ENCODE results near the gene CYP27C1.
A peak's percentile ranks its signal among the peaks of the same experiment; 100 is the strongest.

Gene CYP27C1

GRCh38 chr2:127195140-127196074 lies 24.7 kb downstream of the CYP27C1 start:
- H3K4me3 ChIP-seq (ENCODE audit: insufficient read depth in 1 of 2, low read depth in 1 of 2, low read length in 2 of 2): no peak overlapping the region
- no peak overlapping the region for H2BK15ac ChIP-seq (ENCODE audit: low read depth, poor library complexity, severe bottlenecking)
- H3K4me1 ChIP-seq (ENCODE audit: control insufficient read depth, insufficient read depth, low read depth, low read length): peaks cover 6% of the 10 kb centered on the region
- H2AFZ ChIP-seq (ENCODE audit: low read depth, low read length): no peak overlapping the region
- 93% methylated on average over 17 of the region's 18 CpGs for WGBS
- no peaks in the 10 kb centered on the region for H3K27me3 ChIP-seq (ENCODE audit: control insufficient read depth in 1 of 2, insufficient read depth in 1 of 2, low read length in 2 of 2)
- no peak overlapping the region for H3K23ac ChIP-seq (ENCODE audit: low read length in 2 of 2)
- H3K14ac ChIP-seq (ENCODE audit: low read length in 2 of 2): no peak overlapping the region
- no peaks in the 10 kb centered on the region for H3K79me1 ChIP-seq (replicated peaks; ENCODE audit: low read length, poor library complexity, severe bottlenecking)
- H2BK120ac ChIP-seq (ENCODE audit: low read depth, low read length): no peak overlapping the region
- H2BK5ac ChIP-seq (ENCODE audit: low read depth, low read length, poor library complexity, severe bottlenecking): no peak overlapping the region
- no peak overlapping the region for H3K4me2 ChIP-seq (ENCODE audit: low read length, poor library complexity, severe bottlenecking)
- no peak overlapping the region for H2AK5ac ChIP-seq (ENCODE audit: low read length, severe bottlenecking)
- no peaks in the 10 kb centered on the region for H3K9me3 ChIP-seq (ENCODE audit: control insufficient read depth, low read length)
- no peak overlapping the region for H3K9ac ChIP-seq (ENCODE audit: low read length)
- no peak overlapping the region for H4K8ac ChIP-seq (ENCODE audit: low read length)
- H3K36me3 ChIP-seq (ENCODE audit: control insufficient read depth in 1 of 2, insufficient read depth in 2 of 2, low read depth in 1 of 2, low read length in 2 of 2): peaks cover 0 to 32% of the 10 kb centered on the region in 2 experiments
- no peak overlapping the region for H3K4ac ChIP-seq (ENCODE audit: low read depth in 1 of 2, low read length in 2 of 2)
- H3K18ac ChIP-seq (ENCODE audit: low read depth in 1 of 2, low read length in 2 of 2): no peak overlapping the region
- DNase-seq: no peak
- no peak overlapping the region for H4K91ac ChIP-seq (ENCODE audit: low read length)
- no peak overlapping the region for H2BK12ac ChIP-seq (ENCODE audit: low read length in 2 of 2)
- H3K27ac ChIP-seq (ENCODE audit: low read length, poor library complexity, severe bottlenecking): no peak overlapping the region

GRCh38 chr2:127194447-127194846 lies 25.7 kb downstream of the CYP27C1 start:
- Histone ChIP-seq H3K18ac (ENCODE audit: low read depth in 1 of 2, low read length in 2 of 2) (no peak overlapping the region), H2BK5ac (ENCODE audit: low read depth, low read length, poor library complexity, severe bottlenecking) (no peak overlapping the region), H3K4me3 (ENCODE audit: insufficient read depth in 1 of 2, low read depth in 1 of 2, low read length in 2 of 2) (peak overlapping the region in 1 of 2 experiments; percentile 33), H2BK12ac (ENCODE audit: low read length in 2 of 2) (no peak overlapping the region), H2AK5ac (ENCODE audit: low read length, severe bottlenecking) (no peak overlapping the region), H3K27me3 (ENCODE audit: control insufficient read depth in 1 of 2, insufficient read depth in 1 of 2, low read length in 2 of 2) (no peaks in the 10 kb centered on the region), H3K9ac (ENCODE audit: low read length) (peak overlapping the region; percentile 71), H4K91ac (ENCODE audit: low read length) (no peak overlapping the region), H3K4me2 (ENCODE audit: low read length, poor library complexity, severe bottlenecking) (no peak overlapping the region), H2BK15ac (ENCODE audit: low read depth, poor library complexity, severe bottlenecking) (no peak overlapping the region), H3K4ac (ENCODE audit: low read depth in 1 of 2, low read length in 2 of 2) (no peak overlapping the region), H2BK120ac (ENCODE audit: low read depth, low read length) (no peak overlapping the region), H3K27ac (ENCODE audit: low read length, poor library complexity, severe bottlenecking) (no peak overlapping the region), H3K9me3 (ENCODE audit: control insufficient read depth, low read length) (peaks cover 2% of the 10 kb centered on the region), H3K23ac (ENCODE audit: low read length in 2 of 2) (no peak overlapping the region), H2AFZ (ENCODE audit: low read depth, low read length) (no peak overlapping the region), H3K79me1 (replicated peaks; ENCODE audit: low read length, poor library complexity, severe bottlenecking) (no peaks in the 10 kb centered on the region), H3K4me1 (ENCODE audit: control insufficient read depth, insufficient read depth, low read depth, low read length) (peaks cover 6% of the 10 kb centered on the region), H3K14ac (ENCODE audit: low read length in 2 of 2) (no peak overlapping the region), H3K36me3 (ENCODE audit: control insufficient read depth in 1 of 2, insufficient read depth in 2 of 2, low read depth in 1 of 2, low read length in 2 of 2) (peaks cover 0 to 32% of the 10 kb centered on the region in 2 experiments), H4K8ac (ENCODE audit: low read length) (no peak overlapping the region)
- WGBS: 93% methylated on average over 6 of the region's 6 CpGs
- no peak for DNase-seq

- Histone ChIP-seq H3K4me3 (ENCODE audit: insufficient read depth in 1 of 2, low read depth in 1 of 2, low read length in 2 of 2) (peak overlapping the region in 1 of 2 experiments; percentile 33), H3K4me2 (ENCODE audit: low read length, poor library complexity, severe bottlenecking) (no peak overlapping the region), H4K91ac (ENCODE audit: low read length) (no peak overlapping the region), H2AFZ (ENCODE audit: low read depth, low read length) (no peak overlapping the region), H3K9me3 (ENCODE audit: control insufficient read depth, low read length) (peaks cover 2% of the 10 kb centered on the region), H3K27ac (ENCODE audit: low read length, poor library complexity, severe bottlenecking) (no peak overlapping the region), H3K4ac (ENCODE audit: low read depth in 1 of 2, low read length in 2 of 2) (no peak overlapping the region), H2BK120ac (ENCODE audit: low read depth, low read length) (no peak overlapping the region), H3K79me1 (replicated peaks; ENCODE audit: low read length, poor library complexity, severe bottlenecking) (no peaks in the 10 kb centered on the region), H2BK12ac (ENCODE audit: low read length in 2 of 2) (no peak overlapping the region), H2AK5ac (ENCODE audit: low read length, severe bottlenecking) (no peak overlapping the region), H3K36me3 (ENCODE audit: control insufficient read depth in 1 of 2, insufficient read depth in 2 of 2, low read depth in 1 of 2, low read length in 2 of 2) (peaks cover 0 to 30% of the 10 kb centered on the region in 2 experiments), H3K27me3 (ENCODE audit: control insufficient read depth in 1 of 2, insufficient read depth in 1 of 2, low read length in 2 of 2) (no peaks in the 10 kb centered on the region), H4K8ac (ENCODE audit: low read length) (no peak overlapping the region), H2BK5ac (ENCODE audit: low read depth, low read length, poor library complexity, severe bottlenecking) (no peak overlapping the region), H3K4me1 (ENCODE audit: control insufficient read depth, insufficient read depth, low read depth, low read length) (peaks cover 6% of the 10 kb centered on the region), H3K18ac (ENCODE audit: low read depth in 1 of 2, low read length in 2 of 2) (no peak overlapping the region), H3K9ac (ENCODE audit: low read length) (peak overlapping the region; percentile 71), H2BK15ac (ENCODE audit: low read depth, poor library complexity, severe bottlenecking) (no peak overlapping the region), H3K23ac (ENCODE audit: low read length in 2 of 2) (no peak overlapping the region), H3K14ac (ENCODE audit: low read length in 2 of 2) (no peak overlapping the region)
- DNase-seq: no peak
- WGBS: 79% methylated on average over 5 of the region's 5 CpGs
Measured at GRCh38 chr2:127193967-127194280, 26.2 kb downstream of the CYP27C1 start.

- Histone ChIP-seq H3K4me3 (ENCODE audit: insufficient read depth in 1 of 2, low read depth in 1 of 2, low read length in 2 of 2) (peak overlapping the region in 1 of 2 experiments; percentile 33), H2AK5ac (ENCODE audit: low read length, severe bottlenecking) (peak overlapping the region; percentile 41), H2BK120ac (ENCODE audit: low read depth, low read length) (no peak overlapping the region), H3K4ac (ENCODE audit: low read depth in 1 of 2, low read length in 2 of 2) (no peak overlapping the region), H3K18ac (ENCODE audit: low read depth in 1 of 2, low read length in 2 of 2) (no peak overlapping the region), H3K14ac (ENCODE audit: low read length in 2 of 2) (no peak overlapping the region), H2BK12ac (ENCODE audit: low read length in 2 of 2) (no peak overlapping the region), H3K36me3 (ENCODE audit: control insufficient read depth in 1 of 2, insufficient read depth in 2 of 2, low read depth in 1 of 2, low read length in 2 of 2) (peaks cover 0 to 30% of the 10 kb centered on the region in 2 experiments), H2BK5ac (ENCODE audit: low read depth, low read length, poor library complexity, severe bottlenecking) (no peak overlapping the region), H3K4me2 (ENCODE audit: low read length, poor library complexity, severe bottlenecking) (no peak overlapping the region), H2BK15ac (ENCODE audit: low read depth, poor library complexity, severe bottlenecking) (no peak overlapping the region), H3K9me3 (ENCODE audit: control insufficient read depth, low read length) (peaks cover 2% of the 10 kb centered on the region), H2AFZ (ENCODE audit: low read depth, low read length) (no peak overlapping the region), H4K91ac (ENCODE audit: low read length) (peak overlapping the region; percentile 50), H3K79me1 (replicated peaks; ENCODE audit: low read length, poor library complexity, severe bottlenecking) (no peaks in the 10 kb centered on the region), H3K23ac (ENCODE audit: low read length in 2 of 2) (no peak overlapping the region), H3K4me1 (ENCODE audit: control insufficient read depth, insufficient read depth, low read depth, low read length) (peaks cover 6% of the 10 kb centered on the region), H3K27me3 (ENCODE audit: control insufficient read depth in 1 of 2, insufficient read depth in 1 of 2, low read length in 2 of 2) (no peaks in the 10 kb centered on the region), H4K8ac (ENCODE audit: low read length) (no peak overlapping the region), H3K9ac (ENCODE audit: low read length) (peak overlapping the region; percentile 71), H3K27ac (ENCODE audit: low read length, poor library complexity, severe bottlenecking) (no peak overlapping the region)
- no peak for DNase-seq
- WGBS: 88% methylated on average over 26 of the region's 26 CpGs
Measured at GRCh38 chr2:127193164-127193966, 26.7 kb downstream of the CYP27C1 start.

Data from mesenchymal stem cell (in vitro differentiated cells and primary cell).